Measurements from ENCODE around the gene SPSB2.
A peak's percentile ranks its signal among the peaks of the same experiment; 100 is the strongest.

The SPSB2 gene

DNA sequence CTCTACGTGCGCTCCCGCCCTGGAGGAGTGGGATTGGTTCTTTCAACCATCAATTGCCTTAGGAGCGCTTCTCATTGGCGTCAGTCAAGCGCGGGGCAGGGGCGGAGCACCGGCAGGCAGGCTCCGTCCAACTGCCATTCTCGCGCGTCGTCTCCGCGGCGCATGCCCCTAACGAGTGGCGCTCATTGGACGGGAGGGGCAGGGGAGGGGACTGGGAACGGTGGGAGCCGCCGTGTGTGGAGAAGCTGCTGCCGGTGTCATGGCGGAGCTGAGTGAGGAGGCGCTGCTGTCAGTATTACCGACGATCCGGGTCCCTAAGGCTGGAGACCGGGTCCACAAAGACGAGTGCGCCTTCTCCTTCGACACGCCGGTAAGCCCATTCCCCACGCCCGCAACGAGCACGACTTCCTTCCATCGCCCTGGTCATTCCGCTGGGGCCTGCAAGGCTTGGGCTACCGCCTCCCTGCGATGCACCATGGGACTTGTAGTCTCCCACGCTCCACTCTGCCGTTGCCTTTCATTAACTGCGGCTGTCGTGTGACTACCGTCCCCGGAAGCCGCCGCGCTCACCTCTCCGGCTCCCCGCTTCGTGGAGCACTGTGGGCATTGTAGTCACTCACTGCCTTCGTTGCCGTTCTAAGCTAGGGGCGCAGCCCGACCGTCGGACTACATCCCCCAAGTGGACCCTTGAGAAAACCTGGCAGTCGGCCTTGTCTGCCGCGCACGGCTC is 21.0 kb downstream of the SPSB2 start, which contains the start of gene USP5:
TSS of gene USP5 (plus strand) at position 230 of the 730 bp plus-strand sequence. CDS start at position 260, 30 bp downstream.
- DNase-seq (ENCODE audit: low spot score): peak; percentile 99

DNA sequence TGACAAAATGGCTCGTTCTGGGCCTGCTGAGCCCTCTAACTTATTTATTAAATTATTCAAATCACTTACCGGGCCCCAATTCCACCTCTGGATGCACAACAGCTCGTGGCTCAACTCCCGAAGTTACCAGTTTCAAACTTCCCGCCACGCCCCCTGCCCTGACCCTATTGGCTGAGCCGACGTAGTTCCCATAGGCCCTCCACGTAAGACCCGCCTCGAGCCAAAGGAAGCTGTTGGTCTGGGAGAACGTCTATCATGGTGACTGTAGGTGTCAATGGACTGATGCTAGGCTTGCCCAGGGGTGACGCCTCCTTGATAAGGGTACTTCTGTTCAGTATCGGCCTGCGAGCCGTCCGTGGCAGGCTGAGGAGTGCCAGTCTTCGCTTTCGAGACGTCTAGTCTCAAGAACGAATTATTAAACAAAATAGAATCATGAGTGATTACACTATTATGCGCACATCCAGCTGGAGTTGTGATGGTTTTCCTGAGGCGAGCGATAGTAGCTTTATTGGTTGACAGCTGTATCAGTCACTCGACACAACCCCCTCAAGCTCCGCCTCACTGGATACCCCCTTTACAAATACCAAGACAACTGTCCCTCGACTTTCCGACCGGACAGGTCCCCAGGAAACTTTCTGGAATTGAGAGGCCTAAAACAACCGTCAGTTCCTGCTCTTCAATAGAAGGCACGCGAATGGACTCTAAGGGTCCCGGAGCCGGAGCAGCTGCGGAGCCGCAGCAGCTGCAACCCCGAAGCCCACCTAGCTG is 21.8 kb downstream of the SPSB2 start, which contains the start of gene CDCA3:
TSS of gene CDCA3 (minus strand) at position 134 of the 768 bp plus-strand sequence. CDS start 334 bp downstream, outside the sequence.
- DNase-seq (ENCODE audit: low spot score): peak; percentile 92

DNA sequence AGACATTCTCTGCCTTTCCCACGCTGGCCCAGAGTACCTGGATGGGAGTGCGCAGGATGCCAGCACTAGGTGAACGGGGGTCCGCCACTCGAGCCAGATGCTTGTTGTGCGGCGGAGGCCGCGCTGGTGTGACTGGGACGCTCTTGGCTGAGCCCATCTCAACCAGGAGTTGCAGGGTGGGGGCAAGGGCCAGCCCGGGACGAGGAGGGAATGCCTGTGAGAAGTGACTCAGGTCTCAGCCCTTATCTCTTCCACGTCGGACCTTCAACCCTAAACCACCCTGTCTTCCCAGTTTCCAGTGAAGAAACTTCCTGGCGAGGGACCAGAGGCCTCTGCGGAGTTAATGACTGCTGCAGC is 22.3 kb downstream of the SPSB2 start:
- DNase-seq (ENCODE audit: low spot score): no peak

DNA sequence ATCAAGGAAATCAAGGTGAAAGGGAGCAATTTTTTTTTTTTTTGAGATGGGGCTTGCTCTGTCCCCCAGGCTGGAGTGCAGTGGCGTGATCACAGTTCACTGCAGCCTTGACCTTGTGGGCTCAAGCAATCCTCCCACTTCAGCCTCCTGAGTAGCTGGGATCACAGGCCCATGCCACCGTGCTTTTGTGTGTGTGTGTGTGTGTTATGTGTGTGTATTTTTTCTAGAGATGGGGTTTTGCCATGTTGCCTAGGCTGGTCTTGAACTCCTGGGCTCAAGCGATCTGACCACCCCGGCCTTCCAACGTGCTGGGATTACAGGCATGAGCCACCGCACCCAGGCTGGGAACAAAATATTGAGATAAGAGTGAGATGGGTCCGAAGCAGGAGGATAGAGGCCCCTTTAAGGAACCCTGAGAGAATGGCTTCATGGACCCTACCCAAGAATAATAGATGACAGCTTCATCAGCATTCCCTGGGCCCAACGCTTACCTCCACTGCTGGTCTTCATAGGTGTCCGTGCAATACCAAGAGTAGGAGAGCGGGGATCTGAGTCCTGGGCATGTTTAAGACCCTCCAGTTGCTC is 23.0 kb downstream of the SPSB2 start:
- DNase-seq (ENCODE audit: low spot score): no peak

DNA sequence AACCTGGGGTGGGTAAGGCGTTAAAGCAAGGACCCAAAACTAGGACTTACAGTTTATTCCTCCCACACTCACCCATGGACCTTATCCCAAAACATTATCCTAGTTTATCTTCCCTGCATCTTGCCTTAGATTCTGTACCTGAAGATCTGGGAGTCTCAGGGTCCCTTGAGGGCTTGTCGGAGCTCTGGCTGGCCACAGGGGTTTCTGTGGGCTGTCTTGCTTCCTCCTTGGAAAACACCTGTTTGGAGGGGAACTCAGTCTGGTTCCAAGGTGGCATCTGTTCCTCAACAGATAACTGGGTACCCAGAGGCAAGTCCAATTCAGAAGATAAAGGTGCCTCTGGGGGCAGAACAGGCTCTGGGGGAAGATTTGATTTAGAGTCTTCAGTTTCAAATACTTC is 23.7 kb downstream of the SPSB2 start:
- DNase-seq (ENCODE audit: low spot score): no peak

DNA sequence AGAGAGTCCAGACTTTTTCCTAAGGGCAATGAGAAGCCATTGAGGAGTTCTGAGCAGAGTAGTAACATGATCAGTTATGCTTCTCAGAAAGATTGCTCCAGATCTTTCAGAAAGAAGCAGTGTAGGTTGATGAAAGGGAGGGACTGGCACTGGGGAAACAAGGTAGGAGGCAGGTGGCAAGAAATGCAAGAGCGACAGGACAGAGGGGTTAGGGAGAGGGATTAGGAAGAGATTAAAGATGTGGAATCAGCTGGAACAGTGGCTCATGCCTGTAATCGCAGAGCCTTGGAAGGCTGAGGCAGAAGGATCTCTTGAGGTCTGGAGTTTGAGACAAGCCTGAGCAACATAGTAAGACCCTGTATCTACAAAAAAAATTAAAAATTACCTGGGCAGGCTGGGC is 25.4 kb downstream of the SPSB2 start:
- no peak for DNase-seq (ENCODE audit: low spot score)

DNA sequence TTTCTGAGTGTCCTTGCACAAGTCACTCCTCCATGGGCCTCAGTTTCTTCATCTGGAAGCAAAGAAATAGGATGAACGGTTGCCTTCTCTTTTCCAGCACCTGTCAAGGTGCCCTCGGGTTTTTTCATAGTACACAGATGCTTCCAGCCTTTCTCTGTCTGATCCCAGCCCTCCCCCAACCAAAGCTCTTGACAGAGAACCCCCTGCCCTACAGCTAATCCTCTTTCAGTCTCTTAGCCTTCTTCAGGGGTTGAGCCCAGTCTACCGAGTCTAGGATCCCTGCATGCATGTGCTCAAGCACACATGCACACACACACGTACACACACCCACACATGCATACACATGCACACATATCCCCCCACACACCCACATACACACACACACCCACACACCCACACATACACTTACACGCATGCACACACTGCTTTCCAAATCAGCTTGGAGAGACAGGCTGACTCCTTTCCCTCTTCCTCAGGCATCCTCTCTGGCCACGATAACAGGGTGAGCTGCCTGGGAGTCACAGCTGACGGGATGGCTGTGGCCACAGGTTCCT is 26.7 kb downstream of the SPSB2 start:
- DNase-seq (ENCODE audit: low spot score): no peak

DNA sequence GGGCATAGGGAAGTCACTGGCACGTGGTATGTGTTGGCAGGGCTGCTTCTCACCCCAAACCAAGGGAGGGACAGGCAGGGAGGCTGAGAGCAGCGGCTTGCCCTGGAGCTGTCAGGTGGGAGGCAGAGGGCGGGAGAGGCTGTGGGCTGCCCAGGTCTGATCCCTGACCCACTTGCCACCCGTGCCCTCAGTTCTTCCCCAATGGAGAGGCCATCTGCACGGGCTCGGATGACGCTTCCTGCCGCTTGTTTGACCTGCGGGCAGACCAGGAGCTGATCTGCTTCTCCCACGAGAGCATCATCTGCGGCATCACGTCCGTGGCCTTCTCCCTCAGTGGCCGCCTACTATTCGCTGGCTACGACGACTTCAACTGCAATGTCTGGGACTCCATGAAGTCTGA is 27.7 kb downstream of the SPSB2 start:
- no peak for DNase-seq (ENCODE audit: low spot score)

DNA sequence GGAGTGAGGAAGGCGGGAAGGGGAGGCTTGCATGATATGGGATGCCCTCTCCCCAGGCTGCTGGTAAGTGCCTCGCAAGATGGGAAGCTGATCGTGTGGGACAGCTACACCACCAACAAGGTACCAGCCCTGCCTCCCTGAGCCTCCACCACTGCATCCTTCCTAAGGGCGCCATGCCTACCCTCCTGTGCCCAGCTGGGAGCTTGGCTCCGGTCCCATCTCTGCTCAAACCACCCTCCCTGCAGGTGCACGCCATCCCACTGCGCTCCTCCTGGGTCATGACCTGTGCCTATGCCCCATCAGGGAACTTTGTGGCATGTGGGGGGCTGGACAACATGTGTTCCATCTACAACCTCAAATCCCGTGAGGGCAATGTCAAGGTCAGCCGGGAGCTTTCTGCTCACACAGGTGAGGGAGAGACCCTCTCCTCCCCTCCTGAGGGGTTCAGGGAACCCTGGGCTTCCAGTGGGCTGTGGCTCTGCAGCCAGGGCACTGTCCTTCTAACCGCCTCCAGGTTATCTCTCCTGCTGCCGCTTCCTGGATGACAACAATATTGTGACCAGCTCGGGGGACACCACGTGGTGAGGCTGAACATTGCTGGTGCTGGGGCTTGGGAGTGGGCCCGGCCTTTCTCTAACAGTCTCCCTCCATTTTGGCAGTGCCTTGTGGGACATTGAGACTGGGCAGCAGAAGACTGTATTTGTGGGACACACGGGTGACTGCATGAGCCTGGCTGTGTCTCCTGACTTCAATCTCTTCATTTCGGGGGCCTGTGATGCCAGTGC is 29.8 kb downstream of the SPSB2 start:
- DNase-seq (ENCODE audit: low spot score): no peak

DNA sequence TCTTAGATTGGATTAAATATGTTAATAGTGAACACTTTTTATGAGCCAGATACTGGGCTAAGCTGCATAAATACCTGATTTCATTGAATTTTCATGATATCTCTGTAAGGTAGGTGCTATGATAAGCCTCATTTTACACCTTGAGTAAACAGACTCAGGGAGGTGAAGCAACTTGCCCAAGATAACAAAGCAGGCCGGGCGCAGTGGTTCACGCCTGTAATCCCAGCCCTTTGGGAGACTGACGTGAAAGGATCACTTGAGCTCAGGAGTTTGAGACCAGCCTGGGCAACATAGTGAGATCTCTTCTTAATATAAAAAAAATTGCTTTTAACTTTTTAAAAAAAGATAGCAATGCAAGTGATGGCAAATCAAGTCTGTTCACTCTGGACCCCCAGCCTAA is 31.0 kb downstream of the SPSB2 start:
- no peak for DNase-seq (ENCODE audit: low spot score)

DNA sequence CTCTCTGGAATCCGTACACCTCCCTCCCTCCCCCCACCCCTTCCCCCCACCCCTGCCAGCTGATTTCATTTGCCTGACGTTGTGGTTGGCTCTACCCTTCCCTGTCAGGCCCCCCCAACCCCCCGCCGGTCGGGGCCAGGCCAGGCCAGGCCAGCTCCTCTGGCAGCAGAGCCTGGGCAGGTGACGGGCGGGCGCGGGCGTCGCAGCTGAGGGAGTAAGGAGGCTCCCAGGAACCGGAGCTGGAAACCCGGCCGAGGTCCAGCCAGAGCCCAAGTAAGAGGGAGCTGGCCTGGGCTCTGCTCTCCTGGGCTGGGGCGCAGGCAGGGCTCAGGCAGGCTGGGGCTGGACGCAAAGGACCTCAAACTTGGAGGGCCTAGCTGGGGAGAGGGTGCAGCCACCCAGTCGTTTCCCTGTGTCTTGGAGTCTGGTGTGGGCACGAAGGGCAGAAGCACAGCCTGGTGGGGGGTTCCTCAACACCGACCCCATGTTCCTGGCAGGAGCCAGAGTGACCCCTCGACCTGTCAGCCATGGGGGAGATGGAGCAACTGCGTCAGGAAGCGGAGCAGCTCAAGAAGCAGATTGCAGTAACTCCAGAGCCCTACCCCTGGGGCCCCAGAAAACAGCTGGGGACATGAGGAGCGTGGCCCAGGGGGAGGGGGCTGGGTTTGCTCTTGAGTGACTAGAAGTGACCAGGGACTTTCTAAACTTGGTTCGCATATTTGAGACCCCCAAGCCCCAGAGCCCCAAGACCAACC is 32.2 kb downstream of the SPSB2 start, which contains the start of gene GNB3:
TSS of gene GNB3 (plus strand) at position 165 of the 755 bp plus-strand sequence. CDS start at position 528, 363 bp downstream.
- DNase-seq (ENCODE audit: low spot score): no peak

DNA sequence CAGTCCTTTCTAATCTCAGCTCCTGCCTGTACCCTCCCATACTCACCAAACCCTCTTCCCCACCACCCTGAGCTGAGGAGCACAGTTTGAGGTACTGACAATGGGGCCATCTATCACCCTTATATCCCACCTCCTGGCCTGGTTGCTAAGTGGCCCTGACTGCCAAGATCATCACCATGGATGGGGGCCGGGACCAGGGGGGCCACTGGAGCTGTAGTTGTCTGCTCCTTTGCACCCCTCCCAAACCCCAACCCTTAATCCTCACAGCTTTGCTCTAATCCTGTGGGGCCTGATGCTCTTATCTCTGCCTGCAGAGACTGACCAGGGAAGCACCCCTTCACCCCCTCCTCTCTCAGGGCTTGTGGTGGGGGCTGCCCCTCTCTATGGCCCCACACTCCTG is 32.8 kb downstream of the SPSB2 start:
- no peak for DNase-seq (ENCODE audit: low spot score)

DNA sequence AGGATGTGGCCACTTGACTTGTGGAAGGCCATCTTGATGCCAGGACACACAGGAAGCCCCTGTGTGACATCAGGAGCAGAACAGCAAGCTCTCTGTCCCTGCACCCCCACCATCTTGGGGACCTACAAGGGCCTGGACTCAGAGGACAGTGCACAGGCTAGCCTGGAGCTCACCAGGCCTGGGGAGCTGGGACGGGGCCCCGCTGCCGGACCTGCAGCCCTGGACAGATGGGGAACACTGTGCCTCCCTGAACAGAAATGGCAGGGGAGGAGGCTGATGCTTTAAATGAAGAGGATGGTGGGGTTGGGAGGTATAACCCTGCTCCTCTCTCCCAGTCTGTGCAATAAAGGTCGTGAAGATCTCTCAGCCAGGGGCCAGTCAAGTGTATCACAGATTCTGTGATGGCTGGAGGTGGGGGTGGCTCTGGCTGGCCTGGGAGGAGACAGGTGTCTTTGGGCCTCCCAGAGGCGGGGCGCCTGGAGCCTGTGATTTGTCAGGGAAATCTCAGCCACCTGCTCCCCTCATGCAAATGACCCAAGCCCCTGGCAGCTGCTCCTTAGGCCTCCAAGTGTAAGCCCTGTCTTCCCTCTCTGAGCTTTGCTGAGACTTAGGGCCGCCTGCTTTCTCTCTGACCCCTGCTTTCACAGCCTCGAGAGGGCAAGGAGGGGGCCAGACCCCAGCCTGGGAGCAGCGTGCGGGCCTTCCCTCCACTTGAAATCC is 33.5 kb downstream of the SPSB2 start:
- no peak for DNase-seq (ENCODE audit: low spot score)

DNA sequence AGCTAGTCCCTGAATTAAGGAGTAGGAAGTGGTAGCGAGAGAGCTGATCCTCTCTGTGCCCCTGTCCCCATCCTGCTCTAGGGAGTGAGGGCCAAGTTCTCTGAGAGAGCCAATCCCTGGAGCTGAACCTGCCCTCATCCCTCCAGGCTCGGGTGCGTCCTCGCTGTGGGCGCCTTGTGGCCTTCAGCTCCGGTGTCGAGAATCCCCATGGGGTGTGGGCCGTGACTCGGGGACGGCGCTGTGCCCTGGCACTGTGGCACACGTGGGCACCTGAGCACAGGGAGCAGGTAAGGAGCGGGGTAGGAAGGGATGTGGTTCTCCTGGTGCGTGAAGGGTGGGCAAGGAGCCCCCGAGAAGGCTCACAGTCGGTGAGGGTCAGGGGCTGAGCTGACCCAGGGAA is 34.2 kb downstream of the SPSB2 start:
- DNase-seq (ENCODE audit: low spot score): no peak

DNA sequence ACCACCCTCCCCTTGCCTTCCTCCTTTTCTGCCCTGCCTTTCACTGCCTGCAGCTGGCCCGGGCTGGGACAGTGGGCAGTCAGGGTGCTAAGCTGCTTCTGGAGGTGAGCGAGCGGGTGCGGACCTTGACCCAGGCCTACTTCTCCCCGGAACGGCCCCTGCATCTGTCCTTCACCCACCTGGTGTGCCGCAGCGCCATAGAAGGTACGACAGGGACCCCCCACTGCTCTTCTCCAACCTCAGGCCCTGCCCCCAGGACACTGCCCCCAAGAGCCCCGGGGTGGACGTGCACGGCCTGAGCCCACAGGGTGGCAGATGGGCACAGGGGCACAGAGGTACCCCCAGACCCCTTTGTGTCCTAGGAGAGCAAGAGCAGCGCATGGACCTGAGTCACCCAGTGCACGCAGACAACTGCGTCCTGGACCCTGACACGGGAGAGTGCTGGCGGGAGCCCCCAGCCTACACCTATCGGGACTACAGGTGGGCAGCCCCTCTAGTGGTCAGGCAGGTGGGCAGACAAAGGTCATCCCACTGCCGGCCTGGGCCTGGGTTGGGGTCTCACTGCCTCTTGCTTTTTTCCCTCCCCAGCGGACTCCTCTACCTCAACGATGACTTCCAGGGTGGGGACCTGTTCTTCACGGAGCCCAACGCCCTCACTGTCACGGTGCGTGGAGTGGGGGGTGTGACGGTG is 35.6 kb downstream of the SPSB2 start:
- no peak for DNase-seq (ENCODE audit: low spot score)

DNA sequence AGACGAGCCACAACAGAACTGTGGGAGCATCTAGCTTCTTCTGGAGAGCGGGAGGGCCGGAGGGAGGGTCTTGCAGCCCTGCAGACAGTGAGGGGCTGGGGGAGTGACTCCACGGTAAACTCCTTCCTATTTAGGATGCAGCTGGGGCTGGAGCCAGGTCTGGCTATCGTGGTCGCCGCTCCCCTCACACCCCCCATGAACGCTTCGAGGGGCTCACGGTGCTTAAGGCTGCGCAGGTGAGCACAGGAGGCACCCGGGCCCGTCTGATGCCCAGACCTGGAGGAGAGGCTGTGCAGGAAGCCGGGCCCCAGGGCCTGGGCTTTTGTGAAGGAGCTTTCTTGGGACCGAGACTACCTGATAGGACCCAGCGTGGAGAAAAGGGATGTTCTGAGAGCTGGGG is 36.3 kb downstream of the SPSB2 start:
- DNase-seq (ENCODE audit: low spot score): no peak

DNA sequence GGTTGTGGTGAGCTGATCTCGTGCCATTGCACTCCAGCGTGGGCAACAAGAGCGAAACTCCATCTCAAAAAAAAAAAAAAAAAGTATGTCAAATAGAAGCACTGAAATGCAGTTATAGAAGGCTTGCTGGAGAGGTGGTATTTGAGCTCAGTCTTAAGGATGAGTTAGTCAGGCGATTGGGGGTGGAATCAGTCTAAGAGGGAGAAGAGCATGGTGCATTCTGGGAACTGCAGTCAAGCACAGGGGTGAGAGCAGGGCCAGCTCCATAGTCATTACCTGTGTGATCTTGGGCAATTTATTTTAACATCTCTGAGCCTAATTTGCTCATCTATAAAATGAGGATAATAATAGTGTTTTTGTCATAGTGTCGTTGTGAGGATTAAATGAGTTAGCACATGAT is 38.2 kb downstream of the SPSB2 start:
- DNase-seq (ENCODE audit: low spot score): no peak

DNA sequence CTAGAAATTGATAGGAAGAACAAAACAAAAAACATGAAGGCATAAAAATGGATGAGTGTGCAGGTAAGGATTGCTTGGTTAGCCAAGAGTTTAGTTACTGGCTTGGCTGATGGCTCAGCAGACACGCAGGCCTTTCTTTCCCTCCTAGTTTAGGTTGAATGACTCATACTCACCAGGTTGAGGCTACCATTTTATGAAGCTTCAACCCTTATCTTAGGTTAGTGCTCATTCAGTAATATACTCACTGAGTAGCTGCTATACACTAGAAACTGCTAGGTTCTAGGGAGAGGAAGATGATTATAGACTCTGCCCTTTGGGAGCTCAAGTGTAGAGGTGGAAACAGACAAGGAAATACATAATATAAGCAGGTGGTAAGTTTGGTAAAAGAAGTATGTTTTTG is 38.8 kb downstream of the SPSB2 start:
- DNase-seq (ENCODE audit: low spot score): no peak

DNA sequence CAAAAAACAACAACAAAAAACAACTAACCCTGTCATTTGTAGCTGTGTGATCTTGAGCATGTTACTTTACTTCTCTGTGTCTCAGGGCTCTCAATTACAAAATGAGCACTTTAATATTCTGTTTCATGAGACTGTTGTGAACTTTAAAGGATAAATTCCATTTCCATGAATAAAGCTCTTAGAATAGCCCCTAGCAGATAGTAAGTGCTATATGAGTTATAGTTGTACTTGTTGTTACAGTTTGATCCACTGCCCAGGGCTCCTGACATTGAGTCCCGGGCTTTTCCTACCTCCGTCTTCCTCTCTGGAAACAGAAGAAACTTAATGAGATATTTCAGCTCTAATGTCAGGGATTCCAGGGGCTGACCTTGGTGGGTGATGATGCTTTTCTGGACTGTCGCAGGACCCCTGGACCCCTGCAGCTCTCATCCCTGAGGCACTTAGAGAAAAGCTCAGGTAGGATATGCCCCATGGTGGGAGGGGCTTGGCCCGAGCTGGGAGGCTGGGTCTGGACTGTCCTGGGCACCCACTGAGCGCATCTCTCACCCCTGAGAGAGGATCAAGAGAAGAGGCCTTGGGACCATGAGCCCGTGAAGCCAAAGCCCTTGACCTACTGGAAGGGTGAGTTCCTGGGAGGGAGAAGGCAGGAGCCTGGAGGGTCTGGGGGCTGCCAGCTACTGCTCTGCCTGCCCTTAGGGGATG is 39.8 kb downstream of the SPSB2 start:
- DNase-seq (ENCODE audit: low spot score): no peak
